ENCODE measurements around the gene APOL6. TPM values are rescaled to one million over a fixed set of nuclear protein-coding genes. Genes with fewer than 3 reads are reported as not detected.

Gene APOL6
- total RNA-seq, 1 donor from 2014 or later, result 53.8 TPM

GRCh38 chr22:35617137-35617755 is 31.0 kb upstream of the APOL6 start, which contains the start of gene MB:
TSS of gene MB (minus strand) at chr22:35617329. CDS start at chr22:35617257, 72 bp downstream.
- ATAC-seq (no peak), DNase-seq (no peak)

GRCh38 chr22:35618427-35619223 is 29.6 kb upstream of the APOL6 start:
- Histone ChIP-seq H3K4me3 (no peak overlapping the region), H3K9me3 (no peaks in the 10 kb centered on the region), H3K4me1 (peaks cover 6% of the 10 kb centered on the region), H3K27ac (no peak overlapping the region), H3K36me3 (no peaks in the 10 kb centered on the region), H3K27me3 (ENCODE audit: low read depth) (no peaks in the 10 kb centered on the region)
- intact Hi-C loops (cut with DNase I), result no loop called here
- ATAC-seq (no peak), DNase-seq (no peak)
- TF ChIP-seq CTCF (IDR thresholded peaks at IDR 0.05), result no peak

More at GRCh38 chr22:35617137-35617755, 31.0 kb upstream of the APOL6 start, which contains the start of gene MB:
- Histone ChIP-seq H3K36me3 (no peaks in the 10 kb centered on the region), H3K4me1 (peaks cover 4% of the 10 kb centered on the region), H3K9me3 (no peaks in the 10 kb centered on the region), H3K4me3 (no peak within 1 kb of the TSS), H3K27me3 (ENCODE audit: low read depth) (no peaks in the 10 kb centered on the region), H3K27ac (no peak within 1 kb of the TSS)
- no peak for TF ChIP-seq CTCF (IDR thresholded peaks at IDR 0.05)
- intact Hi-C loops (cut with DNase I), result no loop called here

GRCh38 chr22:35619336-35620094 is 28.7 kb upstream of the APOL6 start:
- Histone ChIP-seq H3K9me3 (no peaks in the 10 kb centered on the region), H3K36me3 (no peaks in the 10 kb centered on the region), H3K4me1 (peaks cover 6% of the 10 kb centered on the region), H3K27me3 (ENCODE audit: low read depth) (no peaks in the 10 kb centered on the region), H3K27ac (no peak overlapping the region), H3K4me3 (no peak overlapping the region)
- intact Hi-C loops (cut with DNase I), result loop anchor here (10.0 kb wide), 1 partner anchor 295 kb away; no protein-coding TSS in a partner anchor
- ATAC-seq (no peak), DNase-seq (no peak)
- TF ChIP-seq CTCF (IDR thresholded peaks at IDR 0.05), result no peak

- H3K27me3 ChIP-seq (ENCODE audit: low read depth), result no peaks in the 10 kb centered on the region
- H3K4me3 ChIP-seq, result no peak overlapping the region
- no peak for ATAC-seq
- peaks cover 6% of the 10 kb centered on the region for H3K4me1 ChIP-seq
- DNase-seq, result no peak
- TF ChIP-seq CTCF (IDR thresholded peaks at IDR 0.05), result no peak
- no peaks in the 10 kb centered on the region for H3K9me3 ChIP-seq
- H3K27ac ChIP-seq, result no peak overlapping the region
- intact Hi-C loops (cut with DNase I), result loop anchor here (10.0 kb wide), 1 partner anchor 294 kb away; no protein-coding TSS in a partner anchor
- no peaks in the 10 kb centered on the region for H3K36me3 ChIP-seq
These were observed 27.5 kb upstream of the APOL6 start for GRCh38 chr22:35620624-35621251.

- no peak for ATAC-seq
- Histone ChIP-seq H3K4me3 (no peak overlapping the region), H3K27me3 (ENCODE audit: low read depth) (no peaks in the 10 kb centered on the region), H3K9me3 (no peaks in the 10 kb centered on the region), H3K4me1 (peaks cover 6% of the 10 kb centered on the region), H3K27ac (no peak overlapping the region), H3K36me3 (no peaks in the 10 kb centered on the region)
- intact Hi-C loops (cut with DNase I), result loop anchor here (10.0 kb wide), 1 partner anchor 293 kb away; no protein-coding TSS in a partner anchor
- TF ChIP-seq CTCF (IDR thresholded peaks at IDR 0.05), result no peak
- DNase-seq, result no peak
These were observed 26.8 kb upstream of the APOL6 start for GRCh38 chr22:35621451-35621850.

Measured in lower lobe of right lung (tissue), 2 donors.